ENCODE data around the gene EFNB3. TPM values are rescaled to one million over a fixed set of nuclear protein-coding genes. Genes with fewer than 3 reads are reported as not detected.

EFNB3 gene
- polyA plus RNA-seq, 1 of the 3 experiments (the other 2 are of a cell fraction) = 26.1 TPM

DNA sequence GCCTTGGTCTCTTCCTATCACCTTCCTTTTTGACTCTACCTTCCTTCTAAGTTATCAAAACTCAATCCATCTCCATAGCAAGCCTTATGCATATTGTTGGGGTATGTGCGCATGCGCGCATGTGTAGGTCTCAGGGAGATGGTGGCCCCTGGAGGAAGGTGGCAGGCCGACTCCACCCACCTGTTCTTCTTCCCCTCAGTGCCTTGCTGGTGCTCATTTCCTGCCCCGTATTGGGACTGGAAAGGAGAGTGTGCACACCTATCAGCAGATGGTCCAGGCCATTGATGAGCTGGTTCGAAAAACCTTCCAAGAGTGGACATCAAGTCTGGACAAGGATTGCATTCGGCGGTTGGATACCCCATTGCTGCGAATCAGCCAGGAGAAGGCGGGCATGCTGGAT, 37.7 kb downstream of the EFNB3 start (continued):
- TF ChIP-seq, protein P1, sequence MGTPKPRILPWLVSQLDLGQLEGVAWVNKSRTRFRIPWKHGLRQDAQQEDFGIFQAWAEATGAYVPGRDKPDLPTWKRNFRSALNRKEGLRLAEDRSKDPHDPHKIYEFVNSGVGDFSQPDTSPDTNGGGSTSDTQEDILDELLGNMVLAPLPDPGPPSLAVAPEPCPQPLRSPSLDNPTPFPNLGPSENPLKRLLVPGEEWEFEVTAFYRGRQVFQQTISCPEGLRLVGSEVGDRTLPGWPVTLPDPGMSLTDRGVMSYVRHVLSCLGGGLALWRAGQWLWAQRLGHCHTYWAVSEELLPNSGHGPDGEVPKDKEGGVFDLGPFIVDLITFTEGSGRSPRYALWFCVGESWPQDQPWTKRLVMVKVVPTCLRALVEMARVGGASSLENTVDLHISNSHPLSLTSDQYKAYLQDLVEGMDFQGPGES (IDR thresholded peaks at IDR 0.05; ENCODE audit: low read depth, low read length) = no peak
- TF ChIP-seq CHD2 (IDR thresholded peaks at IDR 0.05; ENCODE audit: low read length, partially characterized antibody) (no peak), RCOR1 (IDR thresholded peaks at IDR 0.05; ENCODE audit: low read length) (no peak), ELF1 (IDR thresholded peaks at IDR 0.05) (no peak)

DNA sequence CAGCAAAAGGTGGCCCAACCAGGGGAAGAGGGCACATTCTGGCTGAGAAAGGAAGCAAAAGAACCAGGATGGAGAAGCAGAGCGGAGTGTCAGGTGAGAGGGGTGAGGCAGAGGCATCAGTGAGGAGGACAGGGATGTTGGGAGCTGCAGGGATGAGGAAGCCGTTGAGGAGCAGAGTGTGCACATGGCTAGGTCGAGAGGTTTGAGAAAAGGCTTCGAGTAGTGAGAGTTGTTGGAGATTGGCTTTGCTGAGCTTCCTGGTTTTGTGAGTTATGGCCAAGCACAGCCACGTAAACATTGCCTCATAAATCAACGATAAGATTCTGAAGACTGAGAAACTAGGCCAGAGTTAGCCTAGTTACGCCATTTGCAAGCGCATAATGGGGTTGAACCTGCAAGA, 39.4 kb downstream of the EFNB3 start:
- Histone ChIP-seq H3K4me2 (no peak overlapping the region), H3K9ac (no peak overlapping the region), H3K27ac (ENCODE audit: low read depth in 2 of 2, low read length in 1 of 2) (no peak overlapping the region), H3K79me2 (ENCODE audit: insufficient read depth) (no peaks in the 10 kb centered on the region), H3K4me3 (ENCODE audit: low read depth in 2 of 2, low read length in 1 of 2) (no peak overlapping the region), H2AFZ (ENCODE audit: low read depth) (no peak overlapping the region), H3K9me3 (no peaks in the 10 kb centered on the region), H3K9me2 (no peaks in the 10 kb centered on the region), H3F3A (replicated peaks; ENCODE audit: insufficient read depth) (peaks cover 32% of the 10 kb centered on the region), H3K36me3 (replicated peaks in 1 of 2; ENCODE audit: control insufficient read depth in 1 of 2, insufficient read depth in 2 of 2, low read length in 1 of 2) (no peaks in the 10 kb centered on the region), H4K20me1 (ENCODE audit: insufficient read depth) (no peaks in the 10 kb centered on the region), H3K4me1 (ENCODE audit: control insufficient read depth in 1 of 2, insufficient read depth in 2 of 2, low read depth in 1 of 2, low read length in 1 of 2) (peaks cover 6 to 29% of the 10 kb centered on the region in 2 experiments; a peak in 2 of 4 replicates), H3K27me3 (ENCODE audit: insufficient read depth) (no peaks in the 10 kb centered on the region)
- WGBS (ENCODE audit: low lambda C conversion rate) = 82% methylated on average over 8 of the region's 8 CpGs
- TF ChIP-seq, protein P2, sequence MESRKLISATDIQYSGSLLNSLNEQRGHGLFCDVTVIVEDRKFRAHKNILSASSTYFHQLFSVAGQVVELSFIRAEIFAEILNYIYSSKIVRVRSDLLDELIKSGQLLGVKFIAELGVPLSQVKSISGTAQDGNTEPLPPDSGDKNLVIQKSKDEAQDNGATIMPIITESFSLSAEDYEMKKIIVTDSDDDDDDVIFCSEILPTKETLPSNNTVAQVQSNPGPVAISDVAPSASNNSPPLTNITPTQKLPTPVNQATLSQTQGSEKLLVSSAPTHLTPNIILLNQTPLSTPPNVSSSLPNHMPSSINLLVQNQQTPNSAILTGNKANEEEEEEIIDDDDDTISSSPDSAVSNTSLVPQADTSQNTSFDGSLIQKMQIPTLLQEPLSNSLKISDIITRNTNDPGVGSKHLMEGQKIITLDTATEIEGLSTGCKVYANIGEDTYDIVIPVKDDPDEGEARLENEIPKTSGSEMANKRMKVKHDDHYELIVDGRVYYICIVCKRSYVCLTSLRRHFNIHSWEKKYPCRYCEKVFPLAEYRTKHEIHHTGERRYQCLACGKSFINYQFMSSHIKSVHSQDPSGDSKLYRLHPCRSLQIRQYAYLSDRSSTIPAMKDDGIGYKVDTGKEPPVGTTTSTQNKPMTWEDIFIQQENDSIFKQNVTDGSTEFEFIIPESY (IDR thresholded peaks at IDR 0.05; ENCODE audit: borderline replicate concordance, low read depth) = no peak
- no peak for TF ChIP-seq NFIC (IDR thresholded peaks at IDR 0.05; ENCODE audit: borderline replicate concordance)
- TF ChIP-seq, protein P3, sequence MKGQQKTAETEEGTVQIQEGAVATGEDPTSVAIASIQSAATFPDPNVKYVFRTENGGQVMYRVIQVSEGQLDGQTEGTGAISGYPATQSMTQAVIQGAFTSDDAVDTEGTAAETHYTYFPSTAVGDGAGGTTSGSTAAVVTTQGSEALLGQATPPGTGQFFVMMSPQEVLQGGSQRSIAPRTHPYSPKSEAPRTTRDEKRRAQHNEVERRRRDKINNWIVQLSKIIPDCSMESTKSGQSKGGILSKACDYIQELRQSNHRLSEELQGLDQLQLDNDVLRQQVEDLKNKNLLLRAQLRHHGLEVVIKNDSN (IDR thresholded peaks at IDR 0.05; ENCODE audit: borderline replicate concordance, low read depth) = no peak
- no peak for TF ChIP-seq TEAD4 (IDR thresholded peaks at IDR 0.05; ENCODE audit: borderline replicate concordance, insufficient read depth)
- TF ChIP-seq FOXJ3 (CRISPR knock-in tag; IDR thresholded peaks at IDR 0.05) = no peak
- TF ChIP-seq, protein P4, sequence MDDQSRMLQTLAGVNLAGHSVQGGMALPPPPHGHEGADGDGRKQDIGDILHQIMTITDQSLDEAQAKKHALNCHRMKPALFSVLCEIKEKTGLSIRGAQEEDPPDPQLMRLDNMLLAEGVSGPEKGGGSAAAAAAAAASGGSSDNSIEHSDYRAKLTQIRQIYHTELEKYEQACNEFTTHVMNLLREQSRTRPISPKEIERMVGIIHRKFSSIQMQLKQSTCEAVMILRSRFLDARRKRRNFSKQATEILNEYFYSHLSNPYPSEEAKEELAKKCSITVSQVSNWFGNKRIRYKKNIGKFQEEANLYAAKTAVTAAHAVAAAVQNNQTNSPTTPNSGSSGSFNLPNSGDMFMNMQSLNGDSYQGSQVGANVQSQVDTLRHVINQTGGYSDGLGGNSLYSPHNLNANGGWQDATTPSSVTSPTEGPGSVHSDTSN (IDR thresholded peaks at IDR 0.05) = no peak
- POLR2A ChIA-PET = interaction anchor here (1.6 to 1.8 kb wide), 2 partner anchors 89 to 113 kb away, joined by 5 to 9 read pairs; partner anchors contain the start of genes KDM6B and NAA38
- DNase-seq = no peak
- CTCF ChIA-PET = interaction anchor here (0.7 to 5.2 kb wide), 37 partner anchors 10 to 297 kb away, joined by 3 to 76 read pairs (median 8); partner anchors contain the start of genes DNAH2 and KDM6B

Measured in SK-N-SH (cell line).